IMR-90 (cell line): ENCODE data around the gene MCM3AP.

Source experiments
- CHD1 ChIP-seq: IDR thresholded peaks from 2 replicates; pipeline ENCODE4 v1.6.1; 2012; ENCODE audit warnings: low read depth, low read length, improper control_type of control experiment
- FOS ChIP-seq: fragments of 150-350 bp; IDR thresholded peaks from 2 replicates; pipeline ENCODE4 v1.6.1; 2016; ENCODE audit warnings: low read depth, low read length
- MXI1 ChIP-seq: IDR thresholded peaks from 2 replicates; pipeline ENCODE4 v1.6.1; 2012; ENCODE audit warnings: low read depth, mild to moderate bottlenecking, low read length, moderate library complexity, borderline replicate concordance
- POLR2A ChIP-seq: IDR thresholded peaks from 2 replicates; pipeline ENCODE4 v1.6.1; 2012; ENCODE audit warnings: mild to moderate bottlenecking, low read depth, low read length
- RFX5 ChIP-seq: IDR thresholded peaks from 2 replicates; pipeline ENCODE4 v1.8.0; 2012; ENCODE audit warnings: low read depth, mild to moderate bottlenecking, low read length, moderate library complexity
- TF ChIP-seq, protein P1 (sequence below): conservative IDR thresholded peaks from 2 replicates; pipeline ENCODE4 v1.5.1; 2012; ENCODE audit warnings: mild to moderate bottlenecking, low read depth, low read length, improper control_type of control experiment

DNA sequence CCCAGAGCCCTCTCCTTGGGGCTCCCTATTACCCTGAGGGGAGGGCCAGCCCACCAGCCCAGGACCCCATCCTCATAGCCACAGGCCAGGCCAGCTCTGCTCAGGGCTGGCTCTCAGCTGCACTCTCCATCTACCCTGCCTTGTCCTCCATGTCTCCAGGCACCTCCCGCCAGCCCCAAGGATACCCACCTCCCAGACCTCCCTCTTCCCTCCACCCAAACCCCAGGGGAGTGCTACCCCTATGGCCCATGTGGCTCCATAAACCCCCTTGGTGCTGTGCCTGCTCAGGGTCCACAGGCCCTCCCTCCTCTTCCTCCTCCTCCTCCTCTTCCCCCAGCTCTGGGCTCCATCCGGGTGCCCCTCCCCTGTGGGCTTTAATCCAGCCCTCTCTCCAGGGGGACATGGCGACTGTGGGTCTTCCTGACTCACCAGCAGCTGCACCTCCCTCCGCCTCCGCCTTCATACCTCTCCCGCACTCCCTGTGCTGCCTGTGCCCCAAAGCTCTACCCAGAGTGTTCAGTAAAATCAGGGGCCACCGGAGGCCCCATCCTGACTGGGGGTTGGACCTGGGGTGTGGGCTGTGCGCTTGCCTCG, 9.9 kb upstream of the MCM3AP start:
- TF ChIP-seq POLR2A (no peak), MXI1 (no peak), RFX5 (no peak), CHD1 (no peak), FOS (no peak)
- TF ChIP-seq, protein P1, sequence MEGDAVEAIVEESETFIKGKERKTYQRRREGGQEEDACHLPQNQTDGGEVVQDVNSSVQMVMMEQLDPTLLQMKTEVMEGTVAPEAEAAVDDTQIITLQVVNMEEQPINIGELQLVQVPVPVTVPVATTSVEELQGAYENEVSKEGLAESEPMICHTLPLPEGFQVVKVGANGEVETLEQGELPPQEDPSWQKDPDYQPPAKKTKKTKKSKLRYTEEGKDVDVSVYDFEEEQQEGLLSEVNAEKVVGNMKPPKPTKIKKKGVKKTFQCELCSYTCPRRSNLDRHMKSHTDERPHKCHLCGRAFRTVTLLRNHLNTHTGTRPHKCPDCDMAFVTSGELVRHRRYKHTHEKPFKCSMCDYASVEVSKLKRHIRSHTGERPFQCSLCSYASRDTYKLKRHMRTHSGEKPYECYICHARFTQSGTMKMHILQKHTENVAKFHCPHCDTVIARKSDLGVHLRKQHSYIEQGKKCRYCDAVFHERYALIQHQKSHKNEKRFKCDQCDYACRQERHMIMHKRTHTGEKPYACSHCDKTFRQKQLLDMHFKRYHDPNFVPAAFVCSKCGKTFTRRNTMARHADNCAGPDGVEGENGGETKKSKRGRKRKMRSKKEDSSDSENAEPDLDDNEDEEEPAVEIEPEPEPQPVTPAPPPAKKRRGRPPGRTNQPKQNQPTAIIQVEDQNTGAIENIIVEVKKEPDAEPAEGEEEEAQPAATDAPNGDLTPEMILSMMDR = no peak
